Liver (tissue), 9 donors: Measurements from ENCODE around the gene DENND11. TPM values are rescaled to one million over a fixed set of nuclear protein-coding genes. Genes with fewer than 3 reads are reported as not detected.
"Not testable (repeated sequence)": the region's sequence is repeated elsewhere in the genome, so short reads cannot be mapped to it uniquely, and the experiment has no call there.

Source experiments
- DNase-seq: peaks from one replicate; pipeline ENCODE4 v3.0.0-alpha.2; 2017; ENCODE audit warnings: low spot score
- H3K27ac ChIP-seq, 2 donors: one replicate each; pipeline ENCODE4 v1.7.0; 2013; ENCODE audit warnings: inconsistent platforms in 2 of 2, low read length in 2 of 2, control low read depth in 1 of 2, low read depth in 1 of 2, mild to moderate bottlenecking in 1 of 2
- H3K27me3 ChIP-seq, 4 donors: one replicate each; pipeline versions ENCODE4 v1.6.1 to v1.7.0; 2013; ENCODE audit warnings: low read length in 3 of 4, inconsistent platforms in 1 of 4, mild to moderate bottlenecking in 1 of 4, moderate library complexity in 1 of 4; ENCODE audit not compliant: control insufficient read depth in 4 of 4, insufficient read depth in 4 of 4
- H3K36me3 ChIP-seq, 4 donors: one replicate each; pipeline versions ENCODE4 v1.6.1 to v1.7.0; 2013; ENCODE audit warnings: low read length in 3 of 4, mild to moderate bottlenecking in 3 of 4, low read depth in 1 of 4, moderate library complexity in 1 of 4; ENCODE audit not compliant: control insufficient read depth in 4 of 4, insufficient read depth in 3 of 4
- H3K4me1 ChIP-seq, 4 donors: one replicate each; pipeline versions ENCODE4 v1.6.1 to v1.7.0; 2013; ENCODE audit warnings: low read length in 3 of 4, mild to moderate bottlenecking in 3 of 4, moderate library complexity in 1 of 4; ENCODE audit not compliant: control insufficient read depth in 4 of 4, insufficient read depth in 4 of 4
- H3K4me3 ChIP-seq, 3 donors: one replicate each; pipeline versions ENCODE4 v1.6.1 to v1.7.0; 2013; ENCODE audit warnings: low read length in 3 of 3, control low read depth in 1 of 3, low read depth in 1 of 3, mild to moderate bottlenecking in 1 of 3
- H3K9ac ChIP-seq, 2 donors: one replicate each; pipeline ENCODE4 v1.7.0; 2013; ENCODE audit warnings: low read length in 2 of 2, mild to moderate bottlenecking in 2 of 2, moderate library complexity in 2 of 2, control low read depth in 1 of 2, low read depth in 1 of 2
- H3K9me3 ChIP-seq, 4 donors: one replicate each; pipeline versions ENCODE4 v1.6.1 to v1.7.0; 2013; ENCODE audit warnings: low read length in 3 of 4; ENCODE audit not compliant: control insufficient read depth in 4 of 4
- FOXA1 ChIP-seq: IDR thresholded peaks from 2 replicates; pipeline ENCODE4 v1.6.1; 2016; ENCODE audit warnings: antibody characterized with exemption
- FOXA2 ChIP-seq: IDR thresholded peaks from 2 replicates; pipeline ENCODE4 v1.6.1; 2016; ENCODE audit warnings: antibody characterized with exemption
- GABPA ChIP-seq, 2 donors: IDR thresholded peaks in 1 of 2; conservative IDR thresholded peaks in 1 of 2; 2 replicates each; pipeline ENCODE4 v1.6.1; 2016; ENCODE audit warnings: antibody characterized with exemption in 2 of 2, mild to moderate bottlenecking in 1 of 2, moderate library complexity in 1 of 2
- HNF4G ChIP-seq: IDR thresholded peaks from 2 replicates; pipeline ENCODE4 v1.6.1; 2016; ENCODE audit warnings: antibody characterized with exemption
- JUND ChIP-seq, 2 donors: IDR thresholded peaks; 2 replicates each; pipeline ENCODE4 v1.6.1; 2016; ENCODE audit warnings: antibody characterized with exemption in 2 of 2
- MAX ChIP-seq: IDR thresholded peaks from 2 replicates; pipeline ENCODE4 v1.6.1; 2016; ENCODE audit warnings: antibody characterized with exemption
- NR2F2 ChIP-seq: IDR thresholded peaks from 2 replicates; pipeline ENCODE4 v1.6.1; 2016; ENCODE audit warnings: antibody characterized with exemption
- RXRA ChIP-seq, 2 donors: IDR thresholded peaks; 2 replicates each; pipeline ENCODE4 v1.6.1; 2017 to 2018; ENCODE audit warnings: antibody characterized with exemption in 2 of 2, mild to moderate bottlenecking in 1 of 2
- SP1 ChIP-seq: IDR thresholded peaks from 2 replicates; pipeline ENCODE4 v1.6.1; 2018; ENCODE audit warnings: antibody characterized with exemption, mild to moderate bottlenecking
- TAF1 ChIP-seq: conservative IDR thresholded peaks from 2 replicates; pipeline ENCODE4 v1.6.1; 2016; ENCODE audit warnings: antibody characterized with exemption, mild to moderate bottlenecking
- YY1 ChIP-seq: IDR thresholded peaks from 2 replicates; pipeline ENCODE4 v1.6.1; 2016; ENCODE audit warnings: antibody characterized with exemption, mild to moderate bottlenecking
- WGBS: extraction: QIAGEN DNeasy Blood & Tissue Kit; methylation state at CpG from one replicate; pipeline ENCODE4 v1.1.7; 2013; 5-methylcytosine and 5-hydroxymethylcytosine counted together
- polyA plus RNA-seq, 2 donors: library from polyadenylated mRNA; stranded (reverse) in 1 of 2; unstranded in 1 of 2; fragments of 200-250 nt in 1 of 2; fragments of >200 nt in 1 of 2; fragmentation: Nextera tagmentation in 1 of 2; extraction: Ambion mirVana in 1 of 2; gene quantifications; one replicate each; pipeline versions ENCODE4 v1.2.1 to v1.2.3, GENCODE V29; 2013 to 2015
- total RNA-seq, 2 donors: library from RNA; depleted of rRNA; stranded (reverse); fragments of >200 nt; gene quantifications; one replicate each; pipeline ENCODE4 v1.2.3, GENCODE V29; 2014
- TF ChIP-seq, protein P1 (sequence below): fragments of 150-350 bp; IDR thresholded peaks from 2 replicates; pipeline ENCODE4 v1.5.1; 2017; ENCODE audit warnings: improper control_type of control experiment, low read depth, low read length; ENCODE audit not compliant: missing input control
- TF ChIP-seq, protein P2 (sequence below): IDR thresholded peaks from 2 replicates; pipeline ENCODE4 v1.6.1; 2016; ENCODE audit warnings: antibody characterized with exemption
- TF ChIP-seq, protein P3 (sequence below): IDR thresholded peaks from 2 replicates; pipeline ENCODE4 v1.6.1; 2016; ENCODE audit warnings: antibody characterized with exemption
- donor health status: healthy.
- donor health status: healthy.
- donor health status: healthy.
- donor health status: healthy.
- donor health status: healthy.

DENND11 gene
- total and polyA plus RNA-seq, 4 donors: 8.4 to 48.4 (median 12.8) TPM

DNA sequence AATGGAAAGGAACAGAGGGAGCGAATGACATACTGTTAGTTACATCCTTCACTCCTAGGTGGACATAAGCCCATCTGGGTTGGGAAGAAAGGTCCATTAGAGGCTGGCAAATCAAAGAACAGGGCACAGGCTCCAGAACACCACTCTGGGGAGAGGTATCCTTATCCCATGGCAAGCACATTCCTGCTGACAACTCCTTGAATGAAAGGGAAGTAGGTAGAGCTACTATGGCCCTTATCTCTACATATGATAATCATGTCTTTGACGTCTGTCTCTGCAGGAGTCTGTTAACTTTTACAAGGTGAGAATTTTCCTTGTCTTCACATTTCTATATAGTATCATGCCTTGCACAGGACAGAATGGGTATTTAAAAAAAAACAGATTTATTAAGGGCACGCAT, 10.4 kb downstream of the DENND11 start:
- H3K9ac ChIP-seq: no peak overlapping the region

DNA sequence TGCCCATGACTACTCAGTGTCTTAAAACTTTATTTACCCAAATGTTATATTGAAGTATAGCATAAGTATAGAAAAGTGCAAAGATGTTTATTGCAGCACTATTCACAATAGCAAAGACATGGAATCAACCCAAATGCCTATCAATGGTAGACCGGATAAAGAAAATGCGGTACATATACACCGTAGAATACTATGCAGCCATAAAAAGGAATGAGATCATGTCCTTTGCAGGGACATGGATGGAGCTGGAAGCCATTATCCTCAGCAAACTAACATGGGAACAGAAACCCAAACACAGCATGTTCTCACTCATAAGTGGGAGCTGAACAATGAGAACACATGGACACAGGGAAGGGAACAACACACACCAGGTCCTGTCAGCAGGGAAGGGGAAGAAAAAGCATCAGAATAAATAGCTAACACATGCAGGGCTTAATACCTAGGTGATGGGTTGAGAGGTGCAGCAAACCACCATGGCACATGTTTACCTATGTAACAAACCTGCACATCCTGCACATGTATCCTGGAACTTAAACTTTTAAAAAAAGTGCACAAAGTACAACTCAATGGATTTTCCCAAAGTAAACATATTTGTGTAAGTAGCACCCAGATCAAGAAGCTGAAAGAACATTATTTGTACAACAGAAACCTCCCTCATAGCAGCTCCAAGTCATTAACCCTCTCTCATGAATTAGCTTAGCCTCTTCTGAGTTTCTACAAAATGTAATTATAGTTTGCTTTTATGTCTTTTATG, 12.7 kb downstream of the DENND11 start:
- H3K9me3 ChIP-seq, H3K9ac ChIP-seq, H3K36me3 ChIP-seq, H3K27me3 ChIP-seq, H3K4me3 ChIP-seq, DNase-seq, H3K27ac ChIP-seq: not testable (repeated sequence)
- peaks cover 7 to 43% (median 26%) of the 10 kb centered on the region in 4 donors for H3K4me1 ChIP-seq
- WGBS: 96% methylated on average over 3 of the region's 3 CpGs

More for the DNA sequence above, 10.4 kb downstream of the DENND11 start:
- Histone ChIP-seq H3K27me3 (no peaks in the 10 kb centered on the region), H3K4me1 (peaks cover 10 to 48% (median 36%) of the 10 kb centered on the region in 4 donors), H3K36me3 (no peaks in the 10 kb centered on the region), H3K4me3 (no peak overlapping the region), H3K27ac (no peak overlapping the region), H3K9me3 (no peaks in the 10 kb centered on the region)
- no peak for DNase-seq
- 89% methylated on average over 3 of the region's 3 CpGs for WGBS
- TF ChIP-seq GABPA (IDR thresholded peaks at IDR 0.05 in 1 of 2, conservative IDR thresholded peaks at IDR 0.05 in 1 of 2) (no peak), RXRA (IDR thresholded peaks at IDR 0.05) (no peak), YY1 (no peak), NR2F2 (no peak), TAF1 (no peak), MAX (no peak), FOXA2 (no peak), SP1 (no peak)
- TF ChIP-seq, protein P1, sequence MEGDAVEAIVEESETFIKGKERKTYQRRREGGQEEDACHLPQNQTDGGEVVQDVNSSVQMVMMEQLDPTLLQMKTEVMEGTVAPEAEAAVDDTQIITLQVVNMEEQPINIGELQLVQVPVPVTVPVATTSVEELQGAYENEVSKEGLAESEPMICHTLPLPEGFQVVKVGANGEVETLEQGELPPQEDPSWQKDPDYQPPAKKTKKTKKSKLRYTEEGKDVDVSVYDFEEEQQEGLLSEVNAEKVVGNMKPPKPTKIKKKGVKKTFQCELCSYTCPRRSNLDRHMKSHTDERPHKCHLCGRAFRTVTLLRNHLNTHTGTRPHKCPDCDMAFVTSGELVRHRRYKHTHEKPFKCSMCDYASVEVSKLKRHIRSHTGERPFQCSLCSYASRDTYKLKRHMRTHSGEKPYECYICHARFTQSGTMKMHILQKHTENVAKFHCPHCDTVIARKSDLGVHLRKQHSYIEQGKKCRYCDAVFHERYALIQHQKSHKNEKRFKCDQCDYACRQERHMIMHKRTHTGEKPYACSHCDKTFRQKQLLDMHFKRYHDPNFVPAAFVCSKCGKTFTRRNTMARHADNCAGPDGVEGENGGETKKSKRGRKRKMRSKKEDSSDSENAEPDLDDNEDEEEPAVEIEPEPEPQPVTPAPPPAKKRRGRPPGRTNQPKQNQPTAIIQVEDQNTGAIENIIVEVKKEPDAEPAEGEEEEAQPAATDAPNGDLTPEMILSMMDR: no peak
- TF ChIP-seq, protein P2, sequence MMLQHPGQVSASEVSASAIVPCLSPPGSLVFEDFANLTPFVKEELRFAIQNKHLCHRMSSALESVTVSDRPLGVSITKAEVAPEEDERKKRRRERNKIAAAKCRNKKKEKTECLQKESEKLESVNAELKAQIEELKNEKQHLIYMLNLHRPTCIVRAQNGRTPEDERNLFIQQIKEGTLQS: no peak

- no peak overlapping the region for H3K27ac ChIP-seq
- H3K9ac ChIP-seq: no peak overlapping the region
- peaks cover 6 to 38% (median 26%) of the 10 kb centered on the region in 4 donors for H3K4me1 ChIP-seq
- no peak for DNase-seq
- no peaks in the 10 kb centered on the region for H3K9me3 ChIP-seq
- TF ChIP-seq, protein P2: no peak
- TF ChIP-seq MAX (no peak), NR2F2 (no peak), FOXA1 (no peak), JUND (IDR thresholded peaks at IDR 0.05) (no peak), HNF4G (no peak), YY1 (no peak), GABPA (IDR thresholded peaks at IDR 0.05 in 1 of 2, conservative IDR thresholded peaks at IDR 0.05 in 1 of 2) (no peak), TAF1 (no peak)
- TF ChIP-seq, protein P3, sequence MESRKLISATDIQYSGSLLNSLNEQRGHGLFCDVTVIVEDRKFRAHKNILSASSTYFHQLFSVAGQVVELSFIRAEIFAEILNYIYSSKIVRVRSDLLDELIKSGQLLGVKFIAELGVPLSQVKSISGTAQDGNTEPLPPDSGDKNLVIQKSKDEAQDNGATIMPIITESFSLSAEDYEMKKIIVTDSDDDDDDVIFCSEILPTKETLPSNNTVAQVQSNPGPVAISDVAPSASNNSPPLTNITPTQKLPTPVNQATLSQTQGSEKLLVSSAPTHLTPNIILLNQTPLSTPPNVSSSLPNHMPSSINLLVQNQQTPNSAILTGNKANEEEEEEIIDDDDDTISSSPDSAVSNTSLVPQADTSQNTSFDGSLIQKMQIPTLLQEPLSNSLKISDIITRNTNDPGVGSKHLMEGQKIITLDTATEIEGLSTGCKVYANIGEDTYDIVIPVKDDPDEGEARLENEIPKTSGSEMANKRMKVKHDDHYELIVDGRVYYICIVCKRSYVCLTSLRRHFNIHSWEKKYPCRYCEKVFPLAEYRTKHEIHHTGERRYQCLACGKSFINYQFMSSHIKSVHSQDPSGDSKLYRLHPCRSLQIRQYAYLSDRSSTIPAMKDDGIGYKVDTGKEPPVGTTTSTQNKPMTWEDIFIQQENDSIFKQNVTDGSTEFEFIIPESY: no peak
- TF ChIP-seq, protein P1: no peak
- whole genome bisulfite sequencing: 97% methylated on average over 5 of the region's 5 CpGs
- H3K36me3 ChIP-seq: peaks cover 0 to 8% (median under 1%) of the 10 kb centered on the region in 4 donors
- no peaks in the 10 kb centered on the region for H3K27me3 ChIP-seq
- H3K4me3 ChIP-seq: no peak overlapping the region
Measured at GRCh38 chr7:141688043-141688442, 13.9 kb downstream of the DENND11 start.
